ENCODE data around the gene SHISA9.
"Not testable (repeated sequence)": the region's sequence is repeated elsewhere in the genome, so short reads cannot be mapped to it uniquely, and the experiment has no call there.

SHISA9 gene

DNA sequence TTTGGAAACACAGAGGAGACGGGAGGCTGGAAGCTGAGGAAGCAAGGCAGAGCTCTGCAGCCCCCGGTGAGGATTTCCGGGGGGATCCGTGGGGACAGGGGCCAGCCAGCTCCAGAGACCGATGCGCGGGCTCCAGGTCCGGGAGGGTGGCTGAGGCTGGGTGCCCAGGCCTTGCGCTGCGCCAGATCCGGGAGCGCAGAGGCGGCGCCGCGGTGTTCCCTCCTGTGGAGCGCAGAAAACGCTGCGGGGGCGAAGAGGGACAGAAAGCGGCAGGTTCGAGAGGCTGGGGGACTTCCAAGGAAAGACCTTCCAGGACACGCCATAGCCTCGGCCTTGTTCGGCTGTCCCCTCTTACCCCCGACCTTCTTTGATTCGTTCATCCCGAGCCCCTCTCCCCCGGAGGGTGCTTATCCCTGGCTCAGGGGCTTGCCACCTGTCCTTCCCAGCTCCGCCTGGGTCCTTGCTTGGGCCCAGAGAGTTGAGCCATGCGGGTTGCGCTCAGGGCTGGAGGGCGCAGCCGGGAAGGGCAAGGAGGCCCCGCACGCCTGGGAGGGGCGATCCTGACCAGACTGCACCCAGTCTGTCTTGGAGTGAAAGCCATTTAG is 697 bp upstream of the SHISA9 start:
- no peak for DNase-seq

DNA sequence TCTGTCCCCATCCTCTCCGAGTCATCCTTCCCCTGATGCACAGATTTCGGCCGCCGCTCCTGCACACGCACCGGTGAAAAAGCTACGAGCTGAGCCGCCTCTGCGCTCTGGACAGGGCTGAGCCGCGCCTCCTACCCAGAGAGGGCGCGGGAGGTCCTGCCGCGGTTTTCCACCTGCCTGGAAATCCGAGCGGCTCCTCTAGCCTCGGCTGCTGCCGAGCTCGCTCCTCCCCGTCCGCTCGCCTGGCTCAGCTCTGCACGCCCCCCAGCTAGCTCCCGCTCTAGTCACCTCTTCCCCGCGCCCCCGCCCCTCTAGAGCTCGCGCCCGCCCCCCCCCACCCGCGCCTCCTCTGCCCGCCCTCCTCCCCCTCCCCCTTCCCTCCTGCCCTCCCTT is 198 bp upstream of the SHISA9 start:
- DNase-seq, result no peak

DNA sequence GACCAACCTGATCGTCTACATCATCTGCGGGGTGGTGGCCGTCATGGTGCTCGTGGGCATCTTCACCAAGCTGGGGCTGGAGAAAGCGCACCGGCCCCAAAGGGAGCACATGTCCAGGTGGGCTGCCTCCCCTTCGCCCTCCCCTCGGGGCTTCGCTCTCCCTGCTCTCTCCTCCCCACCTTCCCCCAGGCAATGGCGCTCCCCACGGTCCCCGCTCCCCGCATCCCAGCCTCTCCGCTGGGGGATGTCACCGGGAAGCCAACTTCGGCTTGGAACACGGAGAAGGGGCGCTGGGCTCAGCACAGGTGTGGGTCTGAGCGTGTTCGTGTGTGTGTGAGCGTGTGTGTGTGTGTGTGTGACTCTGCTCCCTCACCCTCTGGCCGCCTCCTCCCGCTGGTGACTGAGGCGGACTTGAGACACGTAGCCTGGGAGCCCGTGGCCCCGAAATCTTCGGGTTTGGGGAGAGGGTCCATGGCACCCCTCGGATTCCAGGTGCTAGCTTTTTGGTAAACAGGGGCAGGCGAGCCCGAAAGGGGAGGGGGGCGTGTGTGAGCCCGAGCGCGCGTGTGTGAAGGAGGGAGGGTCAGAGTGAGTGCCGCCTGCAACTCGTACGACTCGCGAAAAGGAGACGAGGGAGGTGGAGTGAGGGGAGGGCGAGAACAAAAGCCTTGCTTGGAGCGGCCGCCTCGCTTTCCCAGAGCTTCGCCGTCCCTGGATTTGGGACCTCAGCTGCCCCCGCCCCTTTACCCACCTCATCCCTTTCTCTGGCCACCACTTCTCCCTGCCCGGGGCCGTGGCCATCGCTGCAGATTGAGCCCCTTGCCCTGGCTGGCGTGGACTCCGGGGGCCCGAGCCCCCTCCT is 1.3 kb downstream of the SHISA9 start:
- DNase-seq, result no peak

DNA sequence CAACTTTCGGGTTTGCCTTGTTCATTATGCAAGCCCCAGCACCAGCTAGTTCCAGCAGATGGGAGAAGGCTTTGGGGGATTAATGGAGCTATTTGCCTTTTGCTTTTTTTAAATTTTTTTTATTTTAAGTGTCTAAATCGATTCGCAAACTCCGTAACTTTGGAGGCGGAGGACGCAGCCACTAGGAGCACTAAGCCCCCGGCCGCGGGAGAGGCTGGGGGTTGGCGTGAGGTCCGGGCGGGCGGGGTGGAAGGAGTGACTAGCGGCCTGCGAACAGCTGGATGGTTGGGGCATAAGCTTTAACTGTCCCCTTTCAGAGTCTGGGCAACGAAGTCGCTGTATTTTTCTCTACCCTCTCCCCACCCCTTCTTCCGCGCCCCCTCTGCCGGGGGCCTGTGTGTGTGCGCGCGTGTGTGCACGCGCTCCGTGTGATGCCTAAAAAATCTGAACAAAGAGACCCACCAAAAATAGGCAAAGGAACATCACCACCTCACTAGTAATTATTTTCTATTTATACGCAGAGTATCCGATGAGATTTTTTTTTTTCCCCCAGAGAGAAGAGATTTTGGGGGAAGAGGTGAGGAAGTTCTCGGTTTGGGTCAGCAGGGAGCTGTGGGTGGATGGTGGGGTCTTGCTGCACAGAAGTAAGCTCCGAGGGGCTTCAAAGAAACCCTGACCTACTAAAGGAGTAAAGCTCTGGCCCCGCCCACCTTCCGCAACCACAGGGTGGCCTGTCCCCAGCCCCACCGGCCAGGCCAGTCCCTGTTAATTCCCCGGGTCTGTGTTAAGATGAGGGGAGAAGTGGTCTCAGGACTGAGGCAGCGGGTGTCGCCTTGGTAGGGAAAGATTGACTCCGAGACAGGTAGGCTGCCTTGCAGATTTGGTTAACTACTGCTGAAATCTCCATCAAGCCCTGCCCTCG is 2.3 kb downstream of the SHISA9 start:
- no peak for DNase-seq

DNA sequence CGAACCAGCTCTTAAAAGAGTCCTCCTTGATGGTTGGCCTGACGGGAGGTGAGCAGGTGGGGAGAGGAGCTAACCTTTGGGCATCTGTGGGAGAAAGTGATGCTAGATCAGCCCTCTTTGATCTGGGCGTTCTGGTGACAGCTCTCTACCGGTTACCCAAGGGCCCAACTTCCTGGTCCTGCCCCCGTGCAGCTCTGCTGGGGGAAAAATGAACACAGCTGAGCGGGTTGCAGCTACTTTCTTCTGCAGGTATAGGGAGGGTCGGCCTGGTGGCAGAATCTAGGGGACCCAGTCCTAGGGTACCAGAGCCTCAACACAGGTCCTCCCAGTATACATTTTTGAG is 2.9 kb downstream of the SHISA9 start:
- no peak for DNase-seq

DNA sequence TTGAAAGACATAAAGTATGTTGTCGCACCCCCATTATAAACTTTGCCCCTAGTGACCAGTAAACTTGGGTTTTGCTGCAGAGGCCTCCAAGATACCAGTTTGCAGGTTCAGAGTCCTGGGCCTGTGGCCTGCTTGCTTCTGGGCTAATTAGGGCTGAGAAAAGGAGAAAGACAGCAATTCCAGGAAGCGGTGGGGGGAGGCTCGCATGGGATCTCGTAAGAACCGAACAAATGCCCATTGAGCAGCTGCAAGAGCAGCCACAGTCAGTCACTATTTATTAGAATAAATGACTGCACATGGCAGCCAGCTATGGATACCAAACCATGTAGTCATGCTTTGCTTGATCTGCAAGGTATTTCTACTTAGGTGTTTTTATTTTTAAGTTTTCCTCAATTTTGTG is 4.9 kb downstream of the SHISA9 start:
- no peak for DNase-seq

DNA sequence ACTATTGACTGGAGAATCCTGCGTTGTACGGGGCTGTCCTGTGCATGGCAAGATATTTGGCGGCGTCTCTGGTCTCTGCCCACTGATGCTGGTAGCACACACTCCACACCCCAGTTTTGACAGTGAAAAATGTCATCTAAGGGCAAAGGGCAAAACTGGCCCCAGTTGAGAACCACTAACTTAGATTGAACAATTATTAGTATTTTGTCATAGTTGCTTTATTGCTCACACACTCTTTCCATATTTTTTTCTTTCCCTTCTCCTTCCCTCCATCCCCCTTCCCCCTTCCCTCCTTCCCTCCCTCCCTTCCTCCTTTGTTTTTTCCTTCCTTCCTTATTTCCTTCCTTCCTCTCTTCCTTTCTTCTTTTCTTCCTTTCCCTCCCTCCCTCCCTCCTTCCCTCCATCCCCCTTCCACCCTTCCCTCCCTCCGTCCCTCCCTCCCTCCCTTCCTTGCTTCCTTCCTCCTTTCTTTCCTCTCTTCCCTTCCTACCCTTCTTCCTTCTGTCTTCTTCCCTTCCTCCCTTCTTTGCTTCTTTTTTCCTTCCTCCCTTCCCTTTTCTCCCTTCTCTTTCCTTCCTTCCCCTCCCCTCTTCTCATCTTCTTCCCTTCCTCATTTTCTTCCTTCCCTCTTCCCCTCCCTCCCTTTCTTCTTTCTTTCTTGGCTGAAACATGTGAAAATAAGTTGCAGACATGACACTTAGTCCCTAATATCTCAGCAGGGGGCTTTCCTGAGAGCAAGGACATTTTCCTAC is 5.5 kb downstream of the SHISA9 start:
- DNase-seq, result no peak

DNA sequence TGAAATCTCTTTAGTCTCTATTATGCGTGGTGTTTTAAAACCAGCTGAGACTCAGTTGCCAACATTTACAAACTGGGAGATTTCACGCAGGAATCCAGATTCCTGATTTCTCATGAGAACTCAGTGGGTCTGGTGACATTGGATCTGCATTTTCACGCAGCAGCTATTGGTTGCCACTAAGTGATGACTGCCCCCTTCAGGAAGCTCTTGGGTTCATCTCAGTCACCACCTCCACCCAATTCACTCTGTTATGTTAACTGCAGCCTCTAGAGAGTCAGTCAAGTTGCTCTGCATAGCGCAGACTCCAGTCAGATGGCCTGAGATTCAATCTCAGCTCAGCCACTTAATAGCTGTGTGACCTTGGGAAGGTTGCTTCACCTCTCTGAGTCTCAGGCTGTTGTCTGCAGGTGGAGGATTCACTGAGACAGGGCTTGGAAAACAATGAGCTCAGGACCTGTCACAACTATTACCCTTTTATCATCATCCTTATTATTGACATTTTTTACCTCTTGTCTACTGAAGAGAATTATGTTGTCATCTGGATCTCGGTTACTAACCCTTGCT is 6.4 kb downstream of the SHISA9 start:
- DNase-seq, result no peak

DNA sequence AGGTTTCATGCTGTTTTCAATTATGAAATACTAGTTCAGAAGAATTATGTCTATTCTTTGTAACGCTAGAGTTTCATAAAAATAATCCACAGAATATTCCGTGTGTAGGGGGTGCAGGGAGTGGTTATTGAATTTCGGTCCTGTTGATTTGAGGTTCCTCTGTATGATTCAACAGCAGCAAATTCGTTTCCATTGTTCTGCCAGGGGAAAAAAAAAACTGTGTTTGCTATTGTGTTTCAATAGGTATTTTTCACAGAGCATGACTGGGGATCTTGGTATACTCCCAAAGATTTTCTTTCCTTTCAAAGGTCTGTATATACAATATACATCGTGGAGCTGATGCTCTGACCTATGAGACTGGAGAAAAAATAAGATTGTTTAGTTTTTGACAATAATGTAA is 15.8 kb downstream of the SHISA9 start:
- no peak for DNase-seq

DNA sequence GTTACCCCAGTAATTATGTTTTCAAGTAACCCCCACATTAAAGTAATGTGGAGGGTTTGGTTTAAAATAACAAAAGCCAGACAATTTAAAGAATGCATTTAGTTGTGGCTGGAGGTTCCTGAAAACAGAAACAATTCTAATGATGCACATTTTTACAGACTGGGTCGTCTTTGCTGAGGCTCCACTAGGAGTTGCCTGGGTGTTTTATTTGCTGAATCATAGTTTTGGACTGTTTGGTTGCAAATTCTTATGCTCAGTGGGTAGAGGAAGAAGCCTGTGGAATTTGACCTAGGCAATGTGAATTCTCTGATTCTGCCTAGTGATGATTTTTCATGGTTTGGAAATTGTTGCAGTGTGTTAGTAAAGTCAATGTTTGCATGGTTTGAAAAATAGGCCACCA is 16.3 kb downstream of the SHISA9 start:
- DNase-seq, result no peak

DNA sequence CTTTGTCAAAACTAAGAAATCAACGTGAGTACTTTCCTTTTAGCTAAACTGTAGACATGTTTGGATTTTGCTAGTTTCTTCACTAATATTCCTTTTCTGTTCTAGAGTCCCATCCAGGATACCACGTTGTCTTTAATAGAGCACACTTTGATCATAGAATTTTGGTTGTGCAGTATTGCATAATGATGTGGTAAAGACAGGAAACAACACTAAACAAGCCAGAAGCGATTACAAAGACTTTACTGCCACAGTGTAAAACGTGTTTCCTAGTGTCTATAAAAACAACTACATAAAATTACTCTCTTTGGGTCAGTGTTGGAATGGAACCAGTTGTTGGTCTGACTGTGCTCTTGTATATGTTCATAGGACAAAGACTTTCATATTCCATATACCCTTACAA is 19.3 kb downstream of the SHISA9 start:
- DNase-seq, result no peak

DNA sequence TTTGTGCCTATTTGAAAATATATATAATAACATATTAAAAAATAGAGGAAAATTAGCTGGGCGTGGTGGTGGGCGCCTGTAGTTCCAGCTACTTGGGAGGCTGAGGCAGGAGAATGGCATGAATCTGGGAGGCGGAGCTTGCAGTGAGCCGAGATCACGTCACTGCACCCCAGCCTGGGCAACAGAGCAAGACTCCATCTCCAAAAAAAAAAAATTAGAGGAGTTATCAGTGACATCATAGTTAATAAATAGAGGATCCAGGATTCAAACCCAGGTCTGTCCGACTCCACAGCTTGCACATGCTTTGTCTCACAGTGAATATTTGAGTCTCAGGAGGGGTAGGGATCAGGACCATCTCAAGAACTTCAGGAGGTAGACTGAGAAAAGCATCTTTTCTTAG is 22.2 kb downstream of the SHISA9 start:
- not testable (repeated sequence) for DNase-seq

DNA sequence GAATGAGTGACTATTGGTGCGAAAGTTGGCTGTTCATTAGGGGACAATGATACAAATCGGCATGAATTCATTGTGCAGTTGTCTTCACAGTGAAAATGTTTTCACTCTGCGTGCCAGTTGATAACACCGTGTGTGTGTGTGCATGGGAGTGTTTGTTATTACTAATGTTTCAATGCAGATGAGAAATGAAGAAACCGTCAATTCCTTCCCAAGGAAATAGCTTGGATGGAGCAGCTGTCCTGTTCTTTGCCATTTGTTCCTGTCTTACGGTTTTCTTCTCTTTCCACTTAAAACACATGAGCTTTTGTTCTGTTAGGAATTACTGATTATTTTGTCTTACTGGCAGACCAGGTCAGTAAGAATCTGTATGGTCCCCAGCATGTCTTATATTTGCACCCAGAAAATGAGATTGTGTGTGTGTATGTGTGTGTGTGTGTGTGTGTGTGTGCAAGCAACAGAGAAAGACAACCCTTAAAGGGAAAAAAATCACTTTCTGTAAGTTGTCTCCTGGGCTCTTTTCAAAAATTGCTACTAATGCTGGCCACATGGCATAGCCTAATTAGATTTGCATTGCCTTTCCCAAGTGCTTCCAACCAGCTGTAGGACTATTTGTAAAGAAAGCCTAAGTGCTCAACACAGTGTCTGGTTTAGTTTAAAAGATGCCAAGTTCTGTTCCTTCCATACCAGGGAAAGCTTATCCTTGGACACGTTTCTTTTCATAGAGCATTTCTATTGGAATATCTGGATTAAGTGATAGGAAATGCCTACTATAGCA is 23.8 kb downstream of the SHISA9 start:
- no peak for DNase-seq

DNA sequence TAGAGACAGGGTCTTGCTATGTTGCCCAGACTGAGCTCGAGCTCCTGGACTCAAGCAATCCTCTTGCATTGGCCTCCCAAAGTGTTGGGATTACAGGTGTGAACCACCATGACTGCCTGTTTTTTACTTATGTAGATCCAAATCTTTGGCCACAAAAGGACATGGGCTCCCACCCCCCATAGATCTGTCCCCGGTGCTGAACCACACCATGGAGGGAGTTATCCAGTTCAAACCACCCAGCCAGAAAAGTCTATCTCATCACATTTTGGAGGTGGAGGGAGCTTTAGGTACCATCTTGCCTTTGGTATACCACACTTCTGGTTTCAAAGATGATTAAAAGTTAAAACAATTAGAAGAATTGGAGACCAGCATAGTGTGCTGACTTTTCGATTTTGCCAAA is 26.2 kb downstream of the SHISA9 start:
- DNase-seq, result no peak

DNA sequence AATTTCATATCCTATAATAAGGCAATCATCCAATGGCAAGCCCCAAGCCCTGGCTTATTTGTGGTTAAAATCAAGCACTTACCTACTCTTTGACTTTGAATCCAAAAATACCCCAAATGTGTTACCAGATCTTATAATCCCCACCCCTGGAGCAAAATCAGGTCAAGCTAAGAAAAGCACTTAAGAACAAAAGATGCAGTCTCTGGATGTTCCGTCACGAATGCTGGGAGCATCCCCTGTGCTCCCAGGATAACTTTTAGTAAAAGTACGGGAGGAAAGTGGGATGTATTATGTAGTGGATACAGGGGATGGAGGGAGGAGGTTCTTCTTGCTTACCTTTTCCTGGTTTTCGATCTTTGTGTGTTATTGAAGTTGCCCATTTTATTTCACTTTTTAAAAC is 29.5 kb downstream of the SHISA9 start:
- no peak for DNase-seq

DNA sequence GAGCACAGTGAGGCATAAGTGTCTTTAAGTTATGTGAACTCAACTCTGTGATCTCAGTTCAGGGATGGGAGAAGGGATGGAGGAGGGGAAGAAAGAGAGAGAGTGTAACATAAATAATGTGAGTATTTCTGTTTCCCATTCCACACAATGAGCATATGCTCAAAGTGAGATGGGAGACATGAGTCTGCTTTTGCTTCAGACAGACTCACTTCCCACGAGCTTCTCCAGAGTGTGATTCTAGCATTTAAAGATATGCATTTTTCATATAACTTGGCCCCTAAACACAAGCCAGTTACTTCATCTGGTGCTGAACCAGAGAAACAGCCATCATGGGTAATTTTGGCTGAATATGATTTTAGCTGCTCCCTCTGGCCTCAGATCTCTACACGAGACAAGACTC is 35.0 kb downstream of the SHISA9 start:
- no peak for DNase-seq

DNA sequence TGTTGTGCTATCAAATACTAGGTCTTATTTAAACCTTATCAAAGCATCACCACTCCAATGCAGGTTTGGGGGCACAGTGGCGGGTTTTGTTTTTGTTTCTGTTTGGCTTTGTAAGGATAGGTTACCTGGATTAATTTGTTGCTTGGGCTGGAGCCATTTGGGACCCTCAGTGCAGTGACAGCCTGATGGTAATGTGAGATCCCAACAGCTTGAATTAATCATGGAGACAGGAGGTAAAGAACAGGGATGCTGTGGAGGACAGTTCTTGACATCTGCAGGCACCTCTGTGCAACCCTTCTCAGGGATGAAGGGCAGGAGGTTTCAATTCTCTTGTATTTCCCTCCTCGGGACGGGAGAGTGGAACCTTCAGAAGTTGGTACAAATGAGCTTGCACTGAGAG is 40.5 kb downstream of the SHISA9 start:
- no peak for DNase-seq

DNA sequence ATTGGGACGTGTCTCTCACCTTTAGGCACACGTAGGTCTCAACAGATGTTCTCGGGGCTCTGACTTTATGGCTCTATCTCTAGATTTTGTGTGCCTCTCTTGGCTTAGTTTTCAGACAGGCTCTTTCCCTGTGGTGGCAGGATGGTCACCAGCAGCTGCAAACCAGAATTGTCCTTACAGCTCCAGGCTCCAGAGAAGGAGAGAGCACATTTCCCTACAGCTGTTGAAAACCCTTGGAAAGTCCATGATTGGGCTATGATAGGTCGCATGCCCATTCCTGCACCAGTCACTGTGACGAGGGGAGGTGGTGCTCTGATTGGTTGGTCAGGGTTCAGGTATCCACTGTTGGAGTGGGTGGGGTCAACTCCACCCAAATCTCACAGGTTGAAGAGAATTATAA is 41.5 kb downstream of the SHISA9 start:
- DNase-seq, result no peak

DNA sequence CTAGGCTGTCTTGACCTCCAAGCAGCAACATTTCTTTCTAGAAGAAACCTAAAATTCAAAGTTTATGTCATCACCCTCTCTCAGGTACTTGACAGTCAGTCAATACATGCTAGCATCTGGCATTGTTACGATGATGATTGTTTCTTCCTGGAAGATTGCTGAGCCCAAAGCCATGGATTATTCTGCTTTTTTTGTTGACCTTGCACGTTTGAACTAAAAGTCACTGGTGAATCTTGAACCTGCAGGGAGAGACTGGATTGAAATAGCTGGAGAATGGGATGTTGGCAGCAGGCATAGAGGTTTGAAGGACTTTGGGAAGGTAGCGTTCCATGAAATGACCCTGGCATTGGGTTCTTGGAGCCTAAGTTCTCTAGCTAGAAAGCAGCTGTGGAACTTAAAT is 42.9 kb downstream of the SHISA9 start:
- DNase-seq, result no peak

DNA sequence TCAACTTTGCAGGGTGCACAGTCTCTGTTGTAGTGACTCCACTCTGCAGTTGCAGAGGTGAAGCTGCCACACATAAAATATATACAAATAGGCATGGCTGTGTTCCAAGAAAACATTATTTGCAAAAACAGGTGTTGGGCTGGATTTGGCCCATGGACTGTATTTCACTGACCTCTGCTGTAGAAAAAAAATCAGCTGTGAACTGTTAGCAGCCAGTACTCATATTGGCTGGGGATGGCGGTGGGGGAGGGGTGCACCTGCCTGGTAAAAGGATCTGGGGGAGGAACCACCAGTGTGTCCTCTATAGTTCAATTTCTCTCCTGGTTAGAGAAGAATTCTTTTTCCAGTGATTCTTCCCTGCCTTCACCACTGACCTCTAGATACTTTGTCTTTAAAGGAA is 50.0 kb downstream of the SHISA9 start:
- no peak for DNase-seq

DNA sequence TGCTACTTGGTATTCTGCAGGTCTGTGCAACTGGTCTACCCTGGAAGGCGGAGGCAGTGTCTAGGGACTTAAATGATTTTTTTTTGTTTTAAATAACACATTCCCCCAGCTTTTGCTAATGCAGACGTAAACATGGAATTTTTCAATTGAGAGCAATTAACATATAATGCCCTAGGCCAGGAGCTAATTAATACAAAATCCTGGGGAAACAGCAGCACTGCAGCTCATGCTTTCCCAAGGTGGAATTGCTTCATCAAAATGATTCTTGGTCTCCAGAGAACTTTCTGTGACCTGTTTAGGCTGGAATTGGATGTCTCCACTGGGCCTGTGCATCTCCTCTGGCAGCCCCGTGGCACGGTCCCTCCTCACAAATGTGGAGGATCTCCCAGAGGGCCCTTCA is 50.6 kb downstream of the SHISA9 start:
- no peak for DNase-seq

DNA sequence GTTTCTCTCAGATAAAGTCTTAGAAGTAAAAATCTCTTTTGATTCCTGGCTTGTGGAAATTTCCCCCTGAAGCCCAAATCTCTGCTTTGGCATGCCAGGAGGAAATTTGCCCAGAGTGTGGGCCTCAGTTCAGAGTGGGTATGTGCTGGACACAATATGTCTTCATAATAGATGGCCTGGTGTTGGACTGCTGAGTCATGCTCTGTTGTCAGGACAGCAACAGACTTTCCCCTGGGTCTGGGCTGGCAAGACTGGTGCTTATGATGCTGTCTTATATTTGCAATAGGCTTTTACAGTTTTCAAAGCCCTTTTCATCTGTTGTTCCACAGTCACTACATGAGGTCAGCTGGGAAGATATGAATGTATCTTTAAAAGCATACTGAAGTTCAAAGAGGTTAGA is 57.0 kb downstream of the SHISA9 start:
- DNase-seq, result no peak

Data from stimulated activated naive CD4-positive, alpha-beta T cell (primary cell).